ENCODE results near the gene ZNF138.

ZNF138 gene

DNA sequence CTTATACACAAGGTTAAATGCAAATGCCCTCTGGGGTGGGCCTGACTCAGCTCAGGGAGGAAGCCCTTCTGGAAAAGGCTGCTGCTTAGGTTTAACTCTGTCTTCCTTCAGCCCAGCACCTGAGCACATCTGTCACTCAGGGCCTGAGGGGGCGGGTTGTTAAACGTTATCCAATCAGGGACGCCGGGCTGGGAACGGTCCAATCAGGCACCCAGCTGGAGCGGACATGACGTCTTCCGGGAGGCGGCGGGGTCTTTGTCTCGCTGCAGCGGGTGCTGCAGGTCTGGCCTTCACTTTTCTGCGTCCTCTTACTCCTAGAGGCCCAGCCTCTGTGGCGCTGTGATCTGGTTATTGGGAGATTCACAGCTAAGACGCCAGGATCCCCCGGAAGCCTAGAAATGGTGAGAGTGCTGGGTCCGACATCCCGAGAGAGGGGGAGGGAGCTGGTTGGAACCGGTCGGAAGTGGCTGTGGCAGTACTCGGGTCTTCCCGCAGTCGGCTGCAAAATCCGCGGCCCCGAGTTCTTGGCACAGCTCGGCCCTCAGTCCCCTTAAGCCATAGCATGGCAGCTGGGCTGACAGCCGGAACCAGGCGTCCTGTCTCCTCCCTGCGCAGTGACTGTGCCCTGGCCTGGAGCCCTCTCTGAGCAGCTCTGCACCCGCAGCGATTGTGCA is at the start of gene ZNF138 (continued):
- TF ChIP-seq, protein P1, sequence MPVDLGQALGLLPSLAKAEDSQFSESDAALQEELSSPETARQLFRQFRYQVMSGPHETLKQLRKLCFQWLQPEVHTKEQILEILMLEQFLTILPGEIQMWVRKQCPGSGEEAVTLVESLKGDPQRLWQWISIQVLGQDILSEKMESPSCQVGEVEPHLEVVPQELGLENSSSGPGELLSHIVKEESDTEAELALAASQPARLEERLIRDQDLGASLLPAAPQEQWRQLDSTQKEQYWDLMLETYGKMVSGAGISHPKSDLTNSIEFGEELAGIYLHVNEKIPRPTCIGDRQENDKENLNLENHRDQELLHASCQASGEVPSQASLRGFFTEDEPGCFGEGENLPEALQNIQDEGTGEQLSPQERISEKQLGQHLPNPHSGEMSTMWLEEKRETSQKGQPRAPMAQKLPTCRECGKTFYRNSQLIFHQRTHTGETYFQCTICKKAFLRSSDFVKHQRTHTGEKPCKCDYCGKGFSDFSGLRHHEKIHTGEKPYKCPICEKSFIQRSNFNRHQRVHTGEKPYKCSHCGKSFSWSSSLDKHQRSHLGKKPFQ (tag by site-specific recombination; IDR thresholded peaks at IDR 0.05) = no peak
- TF ChIP-seq SP3 (tag by site-specific recombination; IDR thresholded peaks at IDR 0.05) (peak; percentile 58), ZNF175 (tag by site-specific recombination; IDR thresholded peaks at IDR 0.05) (no peak), GFI1B (tag by site-specific recombination; IDR thresholded peaks at IDR 0.05) (no peak), ZNF48 (tag by site-specific recombination; IDR thresholded peaks at IDR 0.05) (no peak), ZNF624 (tag by site-specific recombination; IDR thresholded peaks at IDR 0.05) (no peak), ZBTB7A (tag by site-specific recombination; IDR thresholded peaks at IDR 0.05; ENCODE audit: low read depth) (no peak), BCL11B (tag by site-specific recombination; IDR thresholded peaks at IDR 0.05; ENCODE audit: low read depth) (no peak), ZNF626 (tag by site-specific recombination; IDR thresholded peaks at IDR 0.05) (no peak), ZNF530 (tag by site-specific recombination; IDR thresholded peaks at IDR 0.05; ENCODE audit: low read depth) (no peak), SP2 (tag by site-specific recombination; IDR thresholded peaks at IDR 0.05) (peak; percentile 94), ZNF169 (tag by site-specific recombination; IDR thresholded peaks at IDR 0.05) (no peak), ZNF658 (tag by site-specific recombination; IDR thresholded peaks at IDR 0.05) (no peak), ZNF521 (tag by site-specific recombination; IDR thresholded peaks at IDR 0.05) (no peak), ZNF302 (tag by site-specific recombination; IDR thresholded peaks at IDR 0.05; ENCODE audit: low read depth) (no peak), KLF16 (tag by site-specific recombination; IDR thresholded peaks at IDR 0.05) (0 out of 2 replicates have a peak, but pooled peaks have one; percentile 25), ZNF354C (tag by site-specific recombination; IDR thresholded peaks at IDR 0.05; ENCODE audit: borderline replicate concordance, low read depth) (no peak), ZNF670 (tag by site-specific recombination; IDR thresholded peaks at IDR 0.05; ENCODE audit: low read depth) (no peak), ZNF664 (tag by site-specific recombination; IDR thresholded peaks at IDR 0.05) (no peak), PRDM1 (tag by site-specific recombination; IDR thresholded peaks at IDR 0.05) (no peak), ZNF426 (tag by site-specific recombination; IDR thresholded peaks at IDR 0.05) (no peak), ZNF561 (tag by site-specific recombination; IDR thresholded peaks at IDR 0.05; ENCODE audit: borderline replicate concordance) (no peak), ZNF600 (tag by site-specific recombination; IDR thresholded peaks at IDR 0.05) (0 out of 2 replicates have a peak, but pooled peaks have one; percentile 45)
- TF ChIP-seq, protein P2, sequence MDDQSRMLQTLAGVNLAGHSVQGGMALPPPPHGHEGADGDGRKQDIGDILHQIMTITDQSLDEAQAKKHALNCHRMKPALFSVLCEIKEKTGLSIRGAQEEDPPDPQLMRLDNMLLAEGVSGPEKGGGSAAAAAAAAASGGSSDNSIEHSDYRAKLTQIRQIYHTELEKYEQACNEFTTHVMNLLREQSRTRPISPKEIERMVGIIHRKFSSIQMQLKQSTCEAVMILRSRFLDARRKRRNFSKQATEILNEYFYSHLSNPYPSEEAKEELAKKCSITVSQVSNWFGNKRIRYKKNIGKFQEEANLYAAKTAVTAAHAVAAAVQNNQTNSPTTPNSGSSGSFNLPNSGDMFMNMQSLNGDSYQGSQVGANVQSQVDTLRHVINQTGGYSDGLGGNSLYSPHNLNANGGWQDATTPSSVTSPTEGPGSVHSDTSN (CRISPR knock-in tag; IDR thresholded peaks at IDR 0.05) = no peak
- TF ChIP-seq, protein P3, sequence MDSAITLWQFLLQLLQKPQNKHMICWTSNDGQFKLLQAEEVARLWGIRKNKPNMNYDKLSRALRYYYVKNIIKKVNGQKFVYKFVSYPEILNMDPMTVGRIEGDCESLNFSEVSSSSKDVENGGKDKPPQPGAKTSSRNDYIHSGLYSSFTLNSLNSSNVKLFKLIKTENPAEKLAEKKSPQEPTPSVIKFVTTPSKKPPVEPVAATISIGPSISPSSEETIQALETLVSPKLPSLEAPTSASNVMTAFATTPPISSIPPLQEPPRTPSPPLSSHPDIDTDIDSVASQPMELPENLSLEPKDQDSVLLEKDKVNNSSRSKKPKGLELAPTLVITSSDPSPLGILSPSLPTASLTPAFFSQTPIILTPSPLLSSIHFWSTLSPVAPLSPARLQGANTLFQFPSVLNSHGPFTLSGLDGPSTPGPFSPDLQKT (IDR thresholded peaks at IDR 0.05; ENCODE audit: borderline replicate concordance, low read depth, low read length) = no peak
- TF ChIP-seq, protein P4, sequence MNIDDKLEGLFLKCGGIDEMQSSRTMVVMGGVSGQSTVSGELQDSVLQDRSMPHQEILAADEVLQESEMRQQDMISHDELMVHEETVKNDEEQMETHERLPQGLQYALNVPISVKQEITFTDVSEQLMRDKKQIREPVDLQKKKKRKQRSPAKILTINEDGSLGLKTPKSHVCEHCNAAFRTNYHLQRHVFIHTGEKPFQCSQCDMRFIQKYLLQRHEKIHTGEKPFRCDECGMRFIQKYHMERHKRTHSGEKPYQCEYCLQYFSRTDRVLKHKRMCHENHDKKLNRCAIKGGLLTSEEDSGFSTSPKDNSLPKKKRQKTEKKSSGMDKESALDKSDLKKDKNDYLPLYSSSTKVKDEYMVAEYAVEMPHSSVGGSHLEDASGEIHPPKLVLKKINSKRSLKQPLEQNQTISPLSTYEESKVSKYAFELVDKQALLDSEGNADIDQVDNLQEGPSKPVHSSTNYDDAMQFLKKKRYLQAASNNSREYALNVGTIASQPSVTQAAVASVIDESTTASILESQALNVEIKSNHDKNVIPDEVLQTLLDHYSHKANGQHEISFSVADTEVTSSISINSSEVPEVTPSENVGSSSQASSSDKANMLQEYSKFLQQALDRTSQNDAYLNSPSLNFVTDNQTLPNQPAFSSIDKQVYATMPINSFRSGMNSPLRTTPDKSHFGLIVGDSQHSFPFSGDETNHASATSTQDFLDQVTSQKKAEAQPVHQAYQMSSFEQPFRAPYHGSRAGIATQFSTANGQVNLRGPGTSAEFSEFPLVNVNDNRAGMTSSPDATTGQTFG (tag by site-specific recombination; IDR thresholded peaks at IDR 0.05; ENCODE audit: borderline replicate concordance) = no peak
- TF ChIP-seq, protein P5, sequence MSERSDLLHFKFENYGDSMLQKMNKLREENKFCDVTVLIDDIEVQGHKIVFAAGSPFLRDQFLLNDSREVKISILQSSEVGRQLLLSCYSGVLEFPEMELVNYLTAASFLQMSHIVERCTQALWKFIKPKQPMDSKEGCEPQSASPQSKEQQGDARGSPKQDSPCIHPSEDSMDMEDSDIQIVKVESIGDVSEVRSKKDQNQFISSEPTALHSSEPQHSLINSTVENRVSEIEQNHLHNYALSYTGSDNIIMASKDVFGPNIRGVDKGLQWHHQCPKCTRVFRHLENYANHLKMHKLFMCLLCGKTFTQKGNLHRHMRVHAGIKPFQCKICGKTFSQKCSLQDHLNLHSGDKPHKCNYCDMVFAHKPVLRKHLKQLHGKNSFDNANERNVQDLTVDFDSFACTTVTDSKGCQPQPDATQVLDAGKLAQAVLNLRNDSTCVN (tag by site-specific recombination; optimal IDR thresholded peaks at IDR 0.05) = peak; percentile 44
- TF ChIP-seq, protein P6, sequence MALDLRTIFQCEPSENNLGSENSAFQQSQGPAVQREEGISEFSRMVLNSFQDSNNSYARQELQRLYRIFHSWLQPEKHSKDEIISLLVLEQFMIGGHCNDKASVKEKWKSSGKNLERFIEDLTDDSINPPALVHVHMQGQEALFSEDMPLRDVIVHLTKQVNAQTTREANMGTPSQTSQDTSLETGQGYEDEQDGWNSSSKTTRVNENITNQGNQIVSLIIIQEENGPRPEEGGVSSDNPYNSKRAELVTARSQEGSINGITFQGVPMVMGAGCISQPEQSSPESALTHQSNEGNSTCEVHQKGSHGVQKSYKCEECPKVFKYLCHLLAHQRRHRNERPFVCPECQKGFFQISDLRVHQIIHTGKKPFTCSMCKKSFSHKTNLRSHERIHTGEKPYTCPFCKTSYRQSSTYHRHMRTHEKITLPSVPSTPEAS (tag by site-specific recombination; IDR thresholded peaks at IDR 0.05) = no peak
- TF ChIP-seq, protein P7, sequence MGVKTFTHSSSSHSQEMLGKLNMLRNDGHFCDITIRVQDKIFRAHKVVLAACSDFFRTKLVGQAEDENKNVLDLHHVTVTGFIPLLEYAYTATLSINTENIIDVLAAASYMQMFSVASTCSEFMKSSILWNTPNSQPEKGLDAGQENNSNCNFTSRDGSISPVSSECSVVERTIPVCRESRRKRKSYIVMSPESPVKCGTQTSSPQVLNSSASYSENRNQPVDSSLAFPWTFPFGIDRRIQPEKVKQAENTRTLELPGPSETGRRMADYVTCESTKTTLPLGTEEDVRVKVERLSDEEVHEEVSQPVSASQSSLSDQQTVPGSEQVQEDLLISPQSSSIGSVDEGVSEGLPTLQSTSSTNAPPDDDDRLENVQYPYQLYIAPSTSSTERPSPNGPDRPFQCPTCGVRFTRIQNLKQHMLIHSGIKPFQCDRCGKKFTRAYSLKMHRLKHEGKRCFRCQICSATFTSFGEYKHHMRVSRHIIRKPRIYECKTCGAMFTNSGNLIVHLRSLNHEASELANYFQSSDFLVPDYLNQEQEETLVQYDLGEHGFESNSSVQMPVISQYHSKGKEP (tag by site-specific recombination; IDR thresholded peaks at IDR 0.05) = no peak

All from HEK293 (cell line).